Small intestine (tissue), 7 donors: ENCODE data around the gene ZNRF3. TPM values are rescaled to one million over a fixed set of nuclear protein-coding genes. Genes with fewer than 3 reads are reported as not detected.
"Not testable (repeated sequence)": the region's sequence is repeated elsewhere in the genome, so short reads cannot be mapped to it uniquely, and the experiment has no call there.

Source experiments
- DNase-seq, 2 donors: peaks; one replicate each; pipeline versions ENCODE4 v3.0.0 to v3.0.0-alpha.2; 2013
- FAIRE-seq: peaks from 2 replicates; lab custom pipeline; 2012; peaks lifted over from hg19 to GRCh38; lab: Jason Lieb, UNC
- H3K27ac ChIP-seq, 3 donors: one replicate each; pipeline ENCODE4 v1.5.1; 2013; ENCODE audit warnings: low read length in 2 of 3, mild to moderate bottlenecking in 2 of 3, control low read depth in 1 of 3, inconsistent platforms in 1 of 3, low read depth in 1 of 3, moderate library complexity in 1 of 3
- H3K27me3 ChIP-seq, 3 donors: one replicate each; pipeline ENCODE4 v1.6.1; 2013; ENCODE audit warnings: low read length in 3 of 3, inconsistent platforms in 1 of 3; ENCODE audit not compliant: control insufficient read depth in 3 of 3, insufficient read depth in 3 of 3
- H3K36me3 ChIP-seq, 3 donors: one replicate each; pipeline ENCODE4 v1.6.1; 2013; ENCODE audit warnings: low read length in 3 of 3, inconsistent platforms in 1 of 3, low read depth in 1 of 3, mild to moderate bottlenecking in 1 of 3, moderate library complexity in 1 of 3; ENCODE audit not compliant: control insufficient read depth in 3 of 3, insufficient read depth in 2 of 3
- H3K4me1 ChIP-seq, 3 donors: one replicate each; pipeline ENCODE4 v1.6.1; 2013; ENCODE audit warnings: low read length in 2 of 3, inconsistent platforms in 1 of 3, low read depth in 1 of 3, mild to moderate bottlenecking in 1 of 3, moderate library complexity in 1 of 3; ENCODE audit not compliant: control insufficient read depth in 3 of 3, insufficient read depth in 2 of 3
- H3K4me3 ChIP-seq, 3 donors: one replicate each; pipeline ENCODE4 v1.5.1; 2013; ENCODE audit warnings: low read length in 3 of 3, control low read depth in 1 of 3, inconsistent platforms in 1 of 3, low read depth in 1 of 3, mild to moderate bottlenecking in 1 of 3, moderate library complexity in 1 of 3
- H3K9me3 ChIP-seq, 2 donors: one replicate each; pipeline ENCODE4 v1.6.1; 2013; ENCODE audit warnings: low read depth in 1 of 2, low read length in 1 of 2; ENCODE audit not compliant: control insufficient read depth in 2 of 2, insufficient read depth in 1 of 2
- WGBS, 3 donors: extraction: QIAGEN DNeasy Blood & Tissue Kit; methylation state at CpG; one replicate each; pipeline ENCODE4 v1.1.7; 2013; 5-methylcytosine and 5-hydroxymethylcytosine counted together
- polyA plus RNA-seq, 4 donors: library from polyadenylated mRNA; stranded (reverse) in 3 of 4; unstranded in 1 of 4; fragments of 200-250 nt in 3 of 4; fragments of 120-200 nt in 1 of 4; gene quantifications; one replicate each; pipeline versions ENCODE4 v1.2.1 to v1.2.3, GENCODE V29; 2013
- donor health status: healthy with polysubstance abuse.
- donor health status: control.
- donor health status: control.
- donor health status: Bipolar disorder and iron deficiency.
- donor health status: healthy.

ZNRF3 gene
- polyA plus RNA-seq, 4 donors: 0.22 to 9.1 (median 4.2) TPM

DNA sequence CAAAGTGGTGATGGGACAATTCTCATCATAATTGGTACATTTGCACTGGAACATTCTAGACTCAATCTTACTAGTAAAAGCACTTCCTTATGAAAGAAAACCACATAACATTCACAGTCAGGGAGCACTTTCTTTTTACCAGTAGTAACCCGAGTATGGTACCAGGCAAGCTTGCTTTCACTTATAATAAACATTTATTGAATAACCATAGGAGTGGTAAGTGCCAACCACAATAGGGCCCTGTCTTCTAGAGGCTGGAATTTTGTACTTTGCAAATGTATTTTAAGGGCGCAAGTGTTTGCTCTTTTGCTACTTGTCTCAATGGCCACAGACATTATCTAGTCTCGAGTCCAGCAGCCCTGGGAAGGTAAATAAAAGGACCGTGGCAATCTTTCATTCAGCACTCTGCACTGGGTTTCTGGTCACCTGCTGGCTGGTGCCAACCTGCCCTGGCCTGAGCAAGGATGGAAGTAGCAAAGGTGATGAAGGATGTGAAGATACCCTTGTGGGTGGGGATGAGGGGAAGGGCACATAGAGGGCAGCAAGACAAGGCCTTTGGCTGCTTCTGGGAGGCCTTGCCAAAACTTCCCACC, 154.1 kb downstream of the ZNRF3 start:
- Histone ChIP-seq H3K36me3 (peaks cover 0 to 9% (median 0%) of the 10 kb centered on the region in 3 donors), H3K9me3 (no peaks in the 10 kb centered on the region), H3K4me1 (peaks cover 0 to 25% (median 4%) of the 10 kb centered on the region in 3 donors), H3K27ac (no peak overlapping the region), H3K4me3 (no peak overlapping the region), H3K27me3 (no peaks in the 10 kb centered on the region)
- 27 to 62% (median 34%) methylated on average over 4 of the region's 4 CpGs for WGBS, 3 donors
- FAIRE-seq (no peak), DNase-seq (no peak)

DNA sequence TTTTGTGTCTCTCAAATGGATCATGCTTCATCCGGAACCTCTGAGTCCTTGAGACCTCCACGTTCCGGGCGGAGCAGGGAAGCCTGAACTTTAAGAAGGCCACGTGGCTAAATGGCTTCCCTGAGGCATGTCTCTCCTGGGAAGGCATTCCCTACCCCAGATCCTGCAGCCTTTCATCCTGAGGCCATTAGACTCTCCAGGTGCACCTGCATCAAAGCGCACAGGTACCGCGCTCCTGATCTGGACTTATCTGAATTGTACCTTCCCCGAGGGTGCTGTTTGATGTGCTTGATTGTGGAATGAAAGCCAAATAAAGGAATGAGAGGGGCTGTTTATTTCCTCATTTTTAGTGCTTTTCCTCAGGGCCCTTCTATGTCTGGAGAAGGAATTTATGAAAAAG, 155.8 kb downstream of the ZNRF3 start:
- no peak for FAIRE-seq
- peaks cover 0 to 12% (median 3%) of the 10 kb centered on the region in 3 donors for H3K36me3 ChIP-seq
- peaks cover 0 to 22% (median 4%) of the 10 kb centered on the region in 3 donors for H3K4me1 ChIP-seq
- no peak overlapping the region for H3K4me3 ChIP-seq
- H3K27ac ChIP-seq: peak overlapping the region in 2 of 3 donors; percentile 36 to 52
- no peaks in the 10 kb centered on the region for H3K9me3 ChIP-seq
- WGBS, 3 donors: 20 to 60% (median 39%) methylated on average over 9 of the region's 9 CpGs
- H3K27me3 ChIP-seq: no peaks in the 10 kb centered on the region
- peak; percentile 38 to 40 for DNase-seq

- not testable (repeated sequence) for FAIRE-seq, H3K9me3 ChIP-seq, H3K27ac ChIP-seq, H3K4me3 ChIP-seq, H3K27me3 ChIP-seq, DNase-seq
- H3K4me1 ChIP-seq: peaks cover 0 to 22% (median 4%) of the 10 kb centered on the region in 3 donors
- 52 to 81% (median 70%) methylated on average over 4 of the region's 4 CpGs for WGBS, 3 donors
- H3K36me3 ChIP-seq: peaks cover 0 to 17% (median 5%) of the 10 kb centered on the region in 3 donors
These were observed 156.3 kb downstream of the ZNRF3 start for GRCh38 chr22:29039684-29040083.

DNA sequence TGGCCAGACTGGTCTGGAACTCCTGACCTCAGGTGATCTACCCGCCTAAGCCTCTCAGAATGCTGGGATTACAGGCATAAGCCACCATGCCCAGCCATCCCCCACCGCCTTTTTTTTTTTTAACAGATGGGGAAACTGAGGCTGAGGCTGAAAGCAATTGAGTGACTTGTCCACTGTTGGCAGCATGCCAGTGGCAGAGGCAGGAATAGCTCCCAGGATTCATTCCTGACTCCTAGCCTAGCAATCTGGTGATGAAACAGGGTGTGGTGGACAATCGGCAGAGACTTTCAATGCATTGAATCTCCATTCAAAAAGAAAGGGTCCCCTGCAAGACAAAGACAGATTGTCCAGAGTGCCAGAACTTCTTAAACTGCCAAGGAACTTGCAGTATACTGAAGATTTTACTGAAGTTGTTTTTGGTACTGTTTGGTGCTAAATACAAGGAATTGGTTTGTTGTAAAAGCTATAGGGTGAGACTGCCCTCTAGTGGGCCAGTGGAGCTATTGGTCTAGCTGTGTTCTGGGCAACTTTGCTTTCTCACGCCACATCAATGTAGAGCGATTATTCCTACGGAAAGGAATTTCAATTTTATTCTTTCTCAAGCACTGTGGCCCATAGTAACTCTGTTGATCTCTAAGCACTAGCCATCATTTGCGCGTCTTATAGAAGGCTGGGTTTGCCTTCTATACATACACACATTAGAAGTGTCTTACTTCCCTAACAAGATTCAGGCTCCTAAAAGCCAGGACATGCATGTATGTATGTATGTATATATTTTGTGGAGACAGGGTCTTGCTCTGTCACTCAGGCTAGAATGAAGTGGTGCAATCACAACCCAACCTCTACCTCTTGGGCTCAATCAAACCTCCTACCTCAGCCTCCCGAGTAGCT, 157.3 kb downstream of the ZNRF3 start:
- 32 to 37% (median 34%) methylated on average over 9 of the region's 9 CpGs for WGBS, 3 donors

GRCh38 chr22:29041408-29041807, 158.0 kb downstream of the ZNRF3 start:
- Histone ChIP-seq H3K27me3 (no peaks in the 10 kb centered on the region), H3K9me3 (no peaks in the 10 kb centered on the region), H3K27ac (peak overlapping the region in 1 of 3 donors; percentile 48), H3K4me1 (peaks cover 0 to 22% (median 4%) of the 10 kb centered on the region in 3 donors), H3K36me3 (peaks cover 0 to 31% (median 5%) of the 10 kb centered on the region in 3 donors), H3K4me3 (no peak overlapping the region)
- no peak for FAIRE-seq
- 43 to 55% (median 45%) methylated on average over 2 of the region's 2 CpGs for WGBS, 3 donors
- no peak for DNase-seq

More for the DNA sequence above, 157.3 kb downstream of the ZNRF3 start:
- H3K27me3 ChIP-seq: no peaks in the 10 kb centered on the region
- peaks cover 0 to 25% (median 5%) of the 10 kb centered on the region in 3 donors for H3K36me3 ChIP-seq
- no peaks in the 10 kb centered on the region for H3K9me3 ChIP-seq
- H3K27ac ChIP-seq: peak overlapping the region in 1 of 3 donors; percentile 48
- DNase-seq (peak; percentile 67 to 83), FAIRE-seq (no peak)
- peaks cover 0 to 22% (median 4%) of the 10 kb centered on the region in 3 donors for H3K4me1 ChIP-seq
- H3K4me3 ChIP-seq: no peak overlapping the region

DNA sequence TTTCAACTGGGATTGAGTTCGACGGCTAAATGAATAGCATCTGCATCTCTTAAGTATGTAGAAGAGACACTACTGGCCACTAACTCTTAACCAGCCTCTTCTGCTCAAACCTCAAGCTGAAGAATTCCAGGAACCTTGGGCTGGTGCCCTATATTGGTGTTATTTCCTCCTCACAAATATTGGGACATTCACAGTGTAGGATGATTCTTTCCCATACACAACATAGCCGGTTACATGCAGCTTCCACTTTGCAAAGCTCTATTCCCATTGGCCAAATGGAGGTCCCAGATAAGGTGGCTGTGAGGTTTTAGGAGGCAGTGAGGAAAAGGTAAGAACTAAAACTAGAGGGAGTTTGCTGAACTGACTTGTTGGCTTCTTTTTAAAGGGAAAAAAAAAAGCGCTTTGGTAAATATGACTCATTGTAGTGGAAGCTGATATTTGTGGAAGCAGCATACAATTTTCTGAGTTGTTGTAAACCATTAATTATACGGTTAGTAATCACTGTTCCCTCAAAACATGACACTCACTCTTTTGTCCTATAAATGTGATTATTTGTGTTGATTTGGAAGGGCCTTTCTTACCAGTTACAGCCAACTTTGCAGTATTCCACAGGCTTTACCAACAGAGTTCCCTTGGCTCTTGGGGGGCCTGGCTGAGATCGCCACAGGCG, 160.7 kb downstream of the ZNRF3 start:
- peaks cover 5 to 51% (median 6%) of the 10 kb centered on the region in 3 donors for H3K36me3 ChIP-seq
- no peak for FAIRE-seq
- H3K27me3 ChIP-seq: no peaks in the 10 kb centered on the region
- H3K27ac ChIP-seq: peak overlapping the region in 1 of 3 donors; percentile 55
- H3K4me1 ChIP-seq: peaks cover 0 to 12% (median 4%) of the 10 kb centered on the region in 3 donors
- H3K9me3 ChIP-seq: no peaks in the 10 kb centered on the region
- H3K4me3 ChIP-seq: no peak overlapping the region
- 81 to 85% (median 82%) methylated on average over 7 of the region's 7 CpGs for WGBS, 3 donors
- DNase-seq: no peak

- no peaks in the 10 kb centered on the region for H3K9me3 ChIP-seq
- no peak overlapping the region for H3K4me3 ChIP-seq
- DNase-seq (no peak), FAIRE-seq (no peak)
- peaks cover 0 to 8% (median 4%) of the 10 kb centered on the region in 3 donors for H3K4me1 ChIP-seq
- H3K27ac ChIP-seq: peak overlapping the region in 1 of 3 donors; percentile 55
- WGBS, 3 donors: 83 to 84% (median 84%) methylated on average over 13 of the region's 13 CpGs
- H3K36me3 ChIP-seq: peaks cover 5 to 58% (median 6%) of the 10 kb centered on the region in 3 donors
- no peaks in the 10 kb centered on the region for H3K27me3 ChIP-seq
These were observed 161.3 kb downstream of the ZNRF3 start for GRCh38 chr22:29044657-29045176.
